Liver (tissue), 3 donors: ENCODE data around the gene RETREG3.

Experiments used
- CTCF ChIP-seq: fragments of 150-350 bp; IDR thresholded peaks from 2 replicates; pipeline ENCODE4 v1.5.1; 2017; ENCODE audit warnings: improper control_type of control experiment, low read depth, low read length; ENCODE audit not compliant: missing input control
- JUND ChIP-seq, 2 donors: IDR thresholded peaks; 2 replicates each; pipeline ENCODE4 v1.6.1; 2016; ENCODE audit warnings: antibody characterized with exemption in 2 of 2
- SP1 ChIP-seq: IDR thresholded peaks from 2 replicates; pipeline ENCODE4 v1.6.1; 2018; ENCODE audit warnings: antibody characterized with exemption, mild to moderate bottlenecking
- TAF1 ChIP-seq: conservative IDR thresholded peaks from 2 replicates; pipeline ENCODE4 v1.6.1; 2016; ENCODE audit warnings: antibody characterized with exemption, mild to moderate bottlenecking
- ZBTB33 ChIP-seq: IDR thresholded peaks from 2 replicates; pipeline ENCODE4 v1.6.1; 2016; ENCODE audit warnings: antibody characterized with exemption
- TF ChIP-seq, protein P1 (sequence below): IDR thresholded peaks from 2 replicates; pipeline ENCODE4 v1.6.1; 2016; ENCODE audit warnings: antibody characterized with exemption
- TF ChIP-seq, protein P2 (sequence below): IDR thresholded peaks from 2 replicates; pipeline ENCODE4 v1.6.1; 2016; ENCODE audit warnings: antibody characterized with exemption, mild to moderate bottlenecking
- donor health status: healthy.
- donor health status: healthy.

DNA sequence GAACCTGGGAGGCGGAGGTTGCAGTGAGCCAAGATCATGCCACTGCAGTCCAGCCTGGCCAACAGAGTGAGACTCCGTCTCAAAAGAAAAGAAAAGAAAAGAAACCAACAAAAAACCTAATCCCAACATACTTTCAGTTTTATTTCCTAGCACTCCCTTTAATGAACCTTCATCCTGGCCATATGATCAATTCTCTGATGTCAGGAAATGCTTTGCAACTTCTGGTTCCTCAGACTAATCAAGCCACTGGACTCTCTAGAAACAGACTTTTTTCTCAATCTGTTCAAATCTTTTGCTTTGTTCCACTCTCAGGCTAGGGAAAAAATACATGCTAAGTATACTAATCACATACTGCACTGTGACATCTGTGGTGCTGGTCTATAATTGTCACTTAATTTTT, 18.3 kb downstream of the RETREG3 start:
- TF ChIP-seq JUND (IDR thresholded peaks at IDR 0.05), result no peak
- TF ChIP-seq CTCF, result no peak
- TF ChIP-seq, protein P1, sequence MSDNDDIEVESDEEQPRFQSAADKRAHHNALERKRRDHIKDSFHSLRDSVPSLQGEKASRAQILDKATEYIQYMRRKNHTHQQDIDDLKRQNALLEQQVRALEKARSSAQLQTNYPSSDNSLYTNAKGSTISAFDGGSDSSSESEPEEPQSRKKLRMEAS, result no peak
- TF ChIP-seq TAF1, result no peak
- TF ChIP-seq SP1, result no peak
- TF ChIP-seq, protein P2, sequence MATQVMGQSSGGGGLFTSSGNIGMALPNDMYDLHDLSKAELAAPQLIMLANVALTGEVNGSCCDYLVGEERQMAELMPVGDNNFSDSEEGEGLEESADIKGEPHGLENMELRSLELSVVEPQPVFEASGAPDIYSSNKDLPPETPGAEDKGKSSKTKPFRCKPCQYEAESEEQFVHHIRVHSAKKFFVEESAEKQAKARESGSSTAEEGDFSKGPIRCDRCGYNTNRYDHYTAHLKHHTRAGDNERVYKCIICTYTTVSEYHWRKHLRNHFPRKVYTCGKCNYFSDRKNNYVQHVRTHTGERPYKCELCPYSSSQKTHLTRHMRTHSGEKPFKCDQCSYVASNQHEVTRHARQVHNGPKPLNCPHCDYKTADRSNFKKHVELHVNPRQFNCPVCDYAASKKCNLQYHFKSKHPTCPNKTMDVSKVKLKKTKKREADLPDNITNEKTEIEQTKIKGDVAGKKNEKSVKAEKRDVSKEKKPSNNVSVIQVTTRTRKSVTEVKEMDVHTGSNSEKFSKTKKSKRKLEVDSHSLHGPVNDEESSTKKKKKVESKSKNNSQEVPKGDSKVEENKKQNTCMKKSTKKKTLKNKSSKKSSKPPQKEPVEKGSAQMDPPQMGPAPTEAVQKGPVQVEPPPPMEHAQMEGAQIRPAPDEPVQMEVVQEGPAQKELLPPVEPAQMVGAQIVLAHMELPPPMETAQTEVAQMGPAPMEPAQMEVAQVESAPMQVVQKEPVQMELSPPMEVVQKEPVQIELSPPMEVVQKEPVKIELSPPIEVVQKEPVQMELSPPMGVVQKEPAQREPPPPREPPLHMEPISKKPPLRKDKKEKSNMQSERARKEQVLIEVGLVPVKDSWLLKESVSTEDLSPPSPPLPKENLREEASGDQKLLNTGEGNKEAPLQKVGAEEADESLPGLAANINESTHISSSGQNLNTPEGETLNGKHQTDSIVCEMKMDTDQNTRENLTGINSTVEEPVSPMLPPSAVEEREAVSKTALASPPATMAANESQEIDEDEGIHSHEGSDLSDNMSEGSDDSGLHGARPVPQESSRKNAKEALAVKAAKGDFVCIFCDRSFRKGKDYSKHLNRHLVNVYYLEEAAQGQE, result no peak
- no peak for TF ChIP-seq ZBTB33
